BJ (cell line): ENCODE results near the gene SORCS2. TPM values are rescaled to one million over a fixed set of nuclear protein-coding genes. Genes with fewer than 3 reads are reported as not detected.

ENCODE experiments used
- CTCF ChIA-PET: fragments of 350-600 bp; formaldehyde crosslinking; extraction: SDS; loops from one replicate; lab custom pipeline; 2021; ENCODE audit warnings: antibody characterized with exemption, inconsistent platforms; lab: Yijun Ruan, JAX
- POLR2A ChIA-PET: fragments of 300-600 bp; sonication (Branson Sonifier 250); formaldehyde crosslinking; extraction: SDS; loops from one replicate; lab custom pipeline; 2021; ENCODE audit warnings: antibody characterized with exemption; lab: Charles Lee
- DNase-seq: peaks from one replicate; pipeline ENCODE4 v3.0.0-alpha.2; 2011; ENCODE audit warnings: low read depth
- H3K27me3 ChIP-seq: 2 replicates; pipeline ENCODE4 v1.6.0; 2011; ENCODE audit warnings: low read length; ENCODE audit not compliant: control insufficient read depth, insufficient read depth
- H3K36me3 ChIP-seq: 2 replicates; pipeline ENCODE4 v1.5.1; 2011; ENCODE audit warnings: low read length; ENCODE audit not compliant: control insufficient read depth, insufficient read depth
- H3K4me3 ChIP-seq: 2 replicates; pipeline ENCODE4 v1.5.1; 2011; ENCODE audit warnings: low read depth, mild to moderate bottlenecking, control low read depth, low read length
- polyA plus RNA-seq: library from polyadenylated mRNA; depleted of rRNA; stranded (reverse); fragments of >200 nt; gene quantifications from 2 replicates; pipeline ENCODE4 v1.2.3, GENCODE V29; 2011
- TF ChIP-seq, protein P1 (sequence below): IDR thresholded peaks from 2 replicates; pipeline ENCODE4 v1.5.1; 2011; ENCODE audit warnings: low read depth, mild to moderate bottlenecking, control low read depth, inconsistent platforms, low read length, moderate library complexity; ENCODE audit not compliant: insufficient read depth

SORCS2 gene
- polyA plus RNA-seq, 1 experiment, result 0.63 TPM

GRCh38 chr4:7714738-7715137 lies 522.4 kb downstream of the SORCS2 start:
- POLR2A ChIA-PET, result no interaction called here
- no peak overlapping the region for H3K4me3 ChIP-seq
- TF ChIP-seq, protein P1, sequence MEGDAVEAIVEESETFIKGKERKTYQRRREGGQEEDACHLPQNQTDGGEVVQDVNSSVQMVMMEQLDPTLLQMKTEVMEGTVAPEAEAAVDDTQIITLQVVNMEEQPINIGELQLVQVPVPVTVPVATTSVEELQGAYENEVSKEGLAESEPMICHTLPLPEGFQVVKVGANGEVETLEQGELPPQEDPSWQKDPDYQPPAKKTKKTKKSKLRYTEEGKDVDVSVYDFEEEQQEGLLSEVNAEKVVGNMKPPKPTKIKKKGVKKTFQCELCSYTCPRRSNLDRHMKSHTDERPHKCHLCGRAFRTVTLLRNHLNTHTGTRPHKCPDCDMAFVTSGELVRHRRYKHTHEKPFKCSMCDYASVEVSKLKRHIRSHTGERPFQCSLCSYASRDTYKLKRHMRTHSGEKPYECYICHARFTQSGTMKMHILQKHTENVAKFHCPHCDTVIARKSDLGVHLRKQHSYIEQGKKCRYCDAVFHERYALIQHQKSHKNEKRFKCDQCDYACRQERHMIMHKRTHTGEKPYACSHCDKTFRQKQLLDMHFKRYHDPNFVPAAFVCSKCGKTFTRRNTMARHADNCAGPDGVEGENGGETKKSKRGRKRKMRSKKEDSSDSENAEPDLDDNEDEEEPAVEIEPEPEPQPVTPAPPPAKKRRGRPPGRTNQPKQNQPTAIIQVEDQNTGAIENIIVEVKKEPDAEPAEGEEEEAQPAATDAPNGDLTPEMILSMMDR, result no peak
- CTCF ChIA-PET, result no interaction called here
- H3K36me3 ChIP-seq, result no peaks in the 10 kb centered on the region
- DNase-seq, result no peak
- no peaks in the 10 kb centered on the region for H3K27me3 ChIP-seq

GRCh38 chr4:7715271-7716009 lies 523.1 kb downstream of the SORCS2 start:
- TF ChIP-seq, protein P1, result no peak
- no peak for DNase-seq
- no peaks in the 10 kb centered on the region for H3K36me3 ChIP-seq
- H3K27me3 ChIP-seq, result peaks cover 1% of the 10 kb centered on the region; the same call in 1 of the 2 replicates
- POLR2A ChIA-PET, result no interaction called here
- CTCF ChIA-PET, result interaction anchor here (1.2 to 1.3 kb wide), 2 partner anchors 11 to 524 kb away, joined by 3 read pairs; no protein-coding TSS in a partner anchor
- H3K4me3 ChIP-seq, result no peak overlapping the region

GRCh38 chr4:7716010-7716721 lies 523.8 kb downstream of the SORCS2 start:
- TF ChIP-seq, protein P1, result no peak
- no peak for DNase-seq
- peaks cover 3% of the 10 kb centered on the region; the same call in 1 of the 2 replicates for H3K27me3 ChIP-seq
- POLR2A ChIA-PET, result no interaction called here
- no peak overlapping the region for H3K4me3 ChIP-seq
- H3K36me3 ChIP-seq, result no peaks in the 10 kb centered on the region
- CTCF ChIA-PET, result interaction anchor here (1.2 to 1.3 kb wide), 2 partner anchors 10 to 524 kb away, joined by 3 read pairs; no protein-coding TSS in a partner anchor

DNA sequence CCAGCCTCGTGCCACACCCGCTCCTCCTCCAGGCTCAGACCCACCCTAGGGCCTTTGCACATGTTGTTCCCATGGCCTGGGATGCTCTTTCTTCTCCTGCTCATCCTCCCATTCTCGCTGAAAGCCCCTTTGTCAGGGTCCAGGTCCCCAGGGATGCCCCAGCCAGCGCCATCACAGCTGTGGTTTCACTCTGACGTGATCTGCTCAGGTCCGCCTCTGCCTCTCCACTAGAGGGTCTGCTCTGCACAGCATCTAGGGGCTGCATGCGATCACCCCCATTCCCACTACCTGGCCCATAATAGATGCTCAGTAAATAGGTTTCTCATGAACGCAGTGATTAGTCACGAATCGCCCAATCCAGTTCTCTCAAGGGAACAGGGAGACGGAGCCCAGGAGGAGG lies 524.8 kb downstream of the SORCS2 start:
- TF ChIP-seq, protein P1, result no peak
- Histone ChIP-seq H3K36me3 (no peaks in the 10 kb centered on the region), H3K27me3 (peaks cover 3% of the 10 kb centered on the region; the same call in 1 of the 2 replicates), H3K4me3 (no peak overlapping the region)
- POLR2A ChIA-PET, result no interaction called here
- CTCF ChIA-PET, result no interaction called here
- no peak for DNase-seq

DNA sequence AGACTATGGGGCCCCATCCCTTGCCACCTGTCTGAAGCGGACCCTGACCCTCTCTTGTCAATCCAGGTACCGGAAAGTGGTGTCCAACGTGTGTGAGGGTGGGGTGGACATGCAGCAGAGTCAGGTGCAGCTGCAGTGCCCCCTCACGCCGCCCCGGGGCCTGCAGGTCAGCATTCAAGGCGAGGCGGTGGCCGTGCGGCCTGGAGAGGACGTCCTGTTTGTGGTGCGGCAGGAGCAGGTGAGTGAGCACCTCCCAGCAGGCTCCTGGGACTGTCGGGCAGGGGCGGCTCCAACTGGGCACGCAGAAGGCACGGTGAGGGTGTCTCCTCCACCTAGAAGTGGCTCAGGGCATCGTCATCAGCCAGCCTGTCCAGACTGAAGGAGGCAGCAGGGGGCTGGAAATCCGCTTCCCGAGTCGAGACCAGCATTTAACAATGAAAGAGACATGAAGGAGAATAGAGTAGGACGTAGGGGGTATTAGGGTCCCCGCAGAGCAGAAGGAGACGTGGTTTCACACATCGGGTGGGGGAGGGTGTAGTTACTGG lies 525.7 kb downstream of the SORCS2 start:
- CTCF ChIA-PET, result no interaction called here
- DNase-seq, result no peak
- peaks cover 3% of the 10 kb centered on the region; the same call in 1 of the 2 replicates for H3K27me3 ChIP-seq
- H3K4me3 ChIP-seq, result no peak overlapping the region
- H3K36me3 ChIP-seq, result no peaks in the 10 kb centered on the region
- POLR2A ChIA-PET, result no interaction called here
- TF ChIP-seq, protein P1, result no peak
